ENCODE data around the gene POU6F2. TPM values are rescaled to one million over a fixed set of nuclear protein-coding genes. Genes with fewer than 3 reads are reported as not detected.

POU6F2 gene
- total and polyA plus RNA-seq, 9 of the 15 experiments (the other 6 are each of a cell fraction or from before 2014, with no cell fraction given) = 0.29 to 1.5 (median 0.96) TPM

DNA sequence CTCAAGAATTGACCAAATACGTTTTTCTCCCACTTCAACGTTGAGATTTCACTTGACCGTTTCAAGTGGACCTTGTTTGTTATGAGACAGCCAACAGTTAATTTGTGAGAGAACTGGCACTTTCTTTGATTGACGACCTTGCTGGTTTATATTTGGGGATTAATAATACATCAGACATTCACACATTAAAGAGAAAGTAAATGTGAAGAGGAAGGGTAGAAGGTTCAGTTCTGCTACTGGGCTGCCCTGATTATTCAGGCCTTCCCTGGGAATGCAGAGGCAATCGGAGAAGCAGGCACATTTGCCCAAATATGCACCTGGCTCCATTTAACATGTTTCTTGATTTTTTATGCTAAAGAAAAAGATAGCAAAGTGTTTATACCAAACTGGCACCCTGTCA lies 114.1 kb downstream of the POU6F2 start:
- intact Hi-C loops (cut with micrococcal nuclease) = loop anchor here (10.0 kb wide), 1 partner anchor 287 kb away; no protein-coding TSS in a partner anchor
- no peaks in the 10 kb centered on the region; the same call in 1 of the 2 replicates for H4K20me1 ChIP-seq (replicated peaks; ENCODE audit: control insufficient read depth, insufficient read depth, low read length)
- H3K9ac ChIP-seq (ENCODE audit: insufficient read depth in 1 of 2, low read depth in 2 of 2, low read length in 2 of 2) = no peak overlapping the region
- no peak overlapping the region for H2AFZ ChIP-seq (ENCODE audit: low read depth, low read length)
- no peak overlapping the region for H3K4me3 ChIP-seq
- WGBS (ENCODE audit: insufficient coverage, low coverage, missing lambda C conversion rate) = 2% methylated on average over 5 of the region's 5 CpGs
- H3K27me3 ChIP-seq (ENCODE audit: control insufficient read depth in 2 of 2, insufficient read depth in 2 of 2, low read length in 2 of 2) = no peaks in the 10 kb centered on the region; a peak in 1 of 5 replicates
- BruUV-seq (replicated peaks) = no TSS peak
- no peaks in the 10 kb centered on the region for H3K9me1 ChIP-seq (ENCODE audit: control insufficient read depth, insufficient read depth, low read length)
- H3K36me3 ChIP-seq (ENCODE audit: control insufficient read depth, insufficient read depth, low read length) = no peaks in the 10 kb centered on the region
- POLR2A ChIA-PET = interaction anchor here (1.2 to 2.2 kb wide), 4 partner anchors 9 to 18 kb away, joined by 3 to 8 read pairs (median 3); no protein-coding TSS in a partner anchor
- ATAC-seq (no peak), FAIRE-seq (no peak), DNase-seq (ENCODE audit: extremely low read depth in 1 of 4, low spot score in 3 of 4) (no peak)
- in situ Hi-C loops (cut with MboI) = no loop called here
- CTCF ChIA-PET (ENCODE audit: low intra/inter-chr PET ratio) = no interaction called here
- H3K27ac ChIP-seq (ENCODE audit: extremely low read depth, low read depth, low read length) = no peak overlapping the region
- no peaks in the 10 kb centered on the region for H3K79me2 ChIP-seq (ENCODE audit: control insufficient read depth, insufficient read depth, low read length)
- TF ChIP-seq ZNF436 (CRISPR knock-in tag; IDR thresholded peaks at IDR 0.05) = no peak
- TF ChIP-seq ZNF644 (tag; IDR thresholded peaks at IDR 0.05; ENCODE audit: low read depth) = no peak
- TF ChIP-seq SREBF2 (CRISPR knock-in tag; IDR thresholded peaks at IDR 0.05) = no peak
- TF ChIP-seq POLR2B (IDR thresholded peaks at IDR 0.05; ENCODE audit: low read depth, partially characterized antibody) = no peak
- TF ChIP-seq SIX5 (IDR thresholded peaks at IDR 0.05; ENCODE audit: borderline replicate concordance in 1 of 2, insufficient read depth in 1 of 2, low read depth in 1 of 2, low read length in 2 of 2) = no peak
- no peak for TF ChIP-seq STAT5B (CRISPR knock-in tag; IDR thresholded peaks at IDR 0.05)
- TF ChIP-seq, protein P1, sequence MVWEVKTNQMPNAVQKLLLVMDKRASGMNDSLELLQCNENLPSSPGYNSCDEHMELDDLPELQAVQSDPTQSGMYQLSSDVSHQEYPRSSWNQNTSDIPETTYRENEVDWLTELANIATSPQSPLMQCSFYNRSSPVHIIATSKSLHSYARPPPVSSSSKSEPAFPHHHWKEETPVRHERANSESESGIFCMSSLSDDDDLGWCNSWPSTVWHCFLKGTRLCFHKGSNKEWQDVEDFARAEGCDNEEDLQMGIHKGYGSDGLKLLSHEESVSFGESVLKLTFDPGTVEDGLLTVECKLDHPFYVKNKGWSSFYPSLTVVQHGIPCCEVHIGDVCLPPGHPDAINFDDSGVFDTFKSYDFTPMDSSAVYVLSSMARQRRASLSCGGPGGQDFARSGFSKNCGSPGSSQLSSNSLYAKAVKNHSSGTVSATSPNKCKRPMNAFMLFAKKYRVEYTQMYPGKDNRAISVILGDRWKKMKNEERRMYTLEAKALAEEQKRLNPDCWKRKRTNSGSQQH (CRISPR knock-in tag; IDR thresholded peaks at IDR 0.05) = no peak
- TF ChIP-seq XRCC3 (IDR thresholded peaks at IDR 0.05) = no peak
- TF ChIP-seq, protein P2, sequence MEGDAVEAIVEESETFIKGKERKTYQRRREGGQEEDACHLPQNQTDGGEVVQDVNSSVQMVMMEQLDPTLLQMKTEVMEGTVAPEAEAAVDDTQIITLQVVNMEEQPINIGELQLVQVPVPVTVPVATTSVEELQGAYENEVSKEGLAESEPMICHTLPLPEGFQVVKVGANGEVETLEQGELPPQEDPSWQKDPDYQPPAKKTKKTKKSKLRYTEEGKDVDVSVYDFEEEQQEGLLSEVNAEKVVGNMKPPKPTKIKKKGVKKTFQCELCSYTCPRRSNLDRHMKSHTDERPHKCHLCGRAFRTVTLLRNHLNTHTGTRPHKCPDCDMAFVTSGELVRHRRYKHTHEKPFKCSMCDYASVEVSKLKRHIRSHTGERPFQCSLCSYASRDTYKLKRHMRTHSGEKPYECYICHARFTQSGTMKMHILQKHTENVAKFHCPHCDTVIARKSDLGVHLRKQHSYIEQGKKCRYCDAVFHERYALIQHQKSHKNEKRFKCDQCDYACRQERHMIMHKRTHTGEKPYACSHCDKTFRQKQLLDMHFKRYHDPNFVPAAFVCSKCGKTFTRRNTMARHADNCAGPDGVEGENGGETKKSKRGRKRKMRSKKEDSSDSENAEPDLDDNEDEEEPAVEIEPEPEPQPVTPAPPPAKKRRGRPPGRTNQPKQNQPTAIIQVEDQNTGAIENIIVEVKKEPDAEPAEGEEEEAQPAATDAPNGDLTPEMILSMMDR (IDR thresholded peaks at IDR 0.05 in 2 of 3, conservative IDR thresholded peaks at IDR 0.05 in 1 of 3; ENCODE audit: insufficient read depth in 2 of 3, low read depth in 1 of 3, low read length in 3 of 3) = no peak
- TF ChIP-seq, protein P3, sequence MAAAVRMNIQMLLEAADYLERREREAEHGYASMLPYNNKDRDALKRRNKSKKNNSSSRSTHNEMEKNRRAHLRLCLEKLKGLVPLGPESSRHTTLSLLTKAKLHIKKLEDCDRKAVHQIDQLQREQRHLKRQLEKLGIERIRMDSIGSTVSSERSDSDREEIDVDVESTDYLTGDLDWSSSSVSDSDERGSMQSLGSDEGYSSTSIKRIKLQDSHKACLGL (CRISPR knock-in tag; IDR thresholded peaks at IDR 0.05; ENCODE audit: borderline replicate concordance, poor library complexity, severe bottlenecking) = no peak
- TF ChIP-seq LCOR (CRISPR knock-in tag; IDR thresholded peaks at IDR 0.05) = no peak
- TF ChIP-seq CBX5 (IDR thresholded peaks at IDR 0.05; ENCODE audit: borderline replicate concordance, low read depth) = no peak
- TF ChIP-seq, protein P4, sequence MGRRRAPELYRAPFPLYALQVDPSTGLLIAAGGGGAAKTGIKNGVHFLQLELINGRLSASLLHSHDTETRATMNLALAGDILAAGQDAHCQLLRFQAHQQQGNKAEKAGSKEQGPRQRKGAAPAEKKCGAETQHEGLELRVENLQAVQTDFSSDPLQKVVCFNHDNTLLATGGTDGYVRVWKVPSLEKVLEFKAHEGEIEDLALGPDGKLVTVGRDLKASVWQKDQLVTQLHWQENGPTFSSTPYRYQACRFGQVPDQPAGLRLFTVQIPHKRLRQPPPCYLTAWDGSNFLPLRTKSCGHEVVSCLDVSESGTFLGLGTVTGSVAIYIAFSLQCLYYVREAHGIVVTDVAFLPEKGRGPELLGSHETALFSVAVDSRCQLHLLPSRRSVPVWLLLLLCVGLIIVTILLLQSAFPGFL (CRISPR knock-in tag; IDR thresholded peaks at IDR 0.05) = no peak
- TF ChIP-seq, protein P5, sequence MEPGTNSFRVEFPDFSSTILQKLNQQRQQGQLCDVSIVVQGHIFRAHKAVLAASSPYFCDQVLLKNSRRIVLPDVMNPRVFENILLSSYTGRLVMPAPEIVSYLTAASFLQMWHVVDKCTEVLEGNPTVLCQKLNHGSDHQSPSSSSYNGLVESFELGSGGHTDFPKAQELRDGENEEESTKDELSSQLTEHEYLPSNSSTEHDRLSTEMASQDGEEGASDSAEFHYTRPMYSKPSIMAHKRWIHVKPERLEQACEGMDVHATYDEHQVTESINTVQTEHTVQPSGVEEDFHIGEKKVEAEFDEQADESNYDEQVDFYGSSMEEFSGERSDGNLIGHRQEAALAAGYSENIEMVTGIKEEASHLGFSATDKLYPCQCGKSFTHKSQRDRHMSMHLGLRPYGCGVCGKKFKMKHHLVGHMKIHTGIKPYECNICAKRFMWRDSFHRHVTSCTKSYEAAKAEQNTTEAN (CRISPR knock-in tag; IDR thresholded peaks at IDR 0.05) = no peak
- TF ChIP-seq ZNF263 (CRISPR knock-in tag; IDR thresholded peaks at IDR 0.05; ENCODE audit: borderline replicate concordance) = no peak
- H3K4me1 ChIP-seq (replicated peaks in 1 of 2; ENCODE audit: control insufficient read depth in 2 of 2, insufficient read depth in 2 of 2, low read length in 2 of 2) = no peaks in the 10 kb centered on the region
- no peak overlapping the region for H3K4me2 ChIP-seq (ENCODE audit: insufficient read depth, low read length)
- H3K9me3 ChIP-seq (replicated peaks; ENCODE audit: control insufficient read depth, insufficient read depth, low read depth, low read length) = no peaks in the 10 kb centered on the region
